H1 (cell line): ENCODE measurements around the gene SLC2A1. TPM values are rescaled to one million over a fixed set of nuclear protein-coding genes. Genes with fewer than 3 reads are reported as not detected.

ENCODE experiments used
- CTCF ChIA-PET: fragments of 300-600 bp; sonication (Branson Sonifier 250); formaldehyde crosslinking; loops from one replicate; lab custom pipeline; 2021; ENCODE audit not compliant: partially characterized antibody; lab: Charles Lee
- POLR2A ChIA-PET: fragments of 300-600 bp; sonication (Branson Sonifier 250); formaldehyde crosslinking; loops from one replicate; lab custom pipeline; 2021; ENCODE audit warnings: inconsistent platforms; ENCODE audit not compliant: partially characterized antibody; lab: Charles Lee
- DNase-seq, 2 experiments: peaks; one replicate each; pipeline versions ENCODE4 v3.0.0 to v3.0.0-alpha.2; 2010 to 2022; ENCODE audit warnings: low spot score in 2 of 2, low read depth in 1 of 2, mixed read lengths in 1 of 2
- FAIRE-seq: peaks from 2 replicates; lab custom pipeline; 2011; peaks lifted over from hg19 to GRCh38; lab: Jason Lieb, UNC
- H2AFZ ChIP-seq: 2 replicates; pipeline ENCODE4 v1.8.1; 2012; ENCODE audit warnings: low read length, inconsistent platforms
- H2AK5ac ChIP-seq: 2 replicates; pipeline ENCODE4 v1.6.1; 2013; ENCODE audit warnings: low read depth, low read length
- H2BK120ac ChIP-seq: replicated peaks from 2 replicates; pipeline ENCODE3; 2013; ENCODE audit warnings: low read depth, low read length, inconsistent platforms
- H2BK12ac ChIP-seq: 2 replicates; pipeline ENCODE4 v1.6.1; 2013; ENCODE audit warnings: low read depth, low read length
- H2BK15ac ChIP-seq: 2 replicates; pipeline ENCODE4 v1.6.1; 2013; ENCODE audit warnings: low read length
- H2BK20ac ChIP-seq: 2 replicates; pipeline ENCODE4 v1.6.1; 2013; ENCODE audit warnings: low read length
- H2BK5ac ChIP-seq: 2 replicates; pipeline ENCODE4 v1.6.1; 2013; ENCODE audit warnings: low read depth, low read length
- H3K14ac ChIP-seq: 2 replicates; pipeline ENCODE4 v1.6.1; 2013; ENCODE audit warnings: inconsistent platforms; ENCODE audit not compliant: insufficient read length
- H3K18ac ChIP-seq: 2 replicates; pipeline ENCODE4 v1.6.1; 2013; ENCODE audit warnings: low read length; ENCODE audit errors: extremely low read depth
- H3K23ac ChIP-seq: 2 replicates; pipeline ENCODE4 v1.6.1; 2013; ENCODE audit warnings: inconsistent platforms; ENCODE audit not compliant: insufficient read length
- H3K23me2 ChIP-seq: 2 replicates; pipeline ENCODE4 v1.6.1; 2013; ENCODE audit warnings: low read depth, low read length
- H3K27ac ChIP-seq: 2 replicates; pipeline ENCODE4 v1.6.1; 2011; ENCODE audit warnings: low read depth, low read length, inconsistent platforms
- H3K27me3 ChIP-seq, 4 experiments: replicated peaks in 1 of 4; 1 replicate in 1 of 4; 2 replicates in 3 of 4; pipeline versions ENCODE4 v1.6.1 to v1.8.1; 2011 to 2013; ENCODE audit warnings: low read length in 3 of 4, mild to moderate bottlenecking in 3 of 4, inconsistent platforms in 2 of 4, mixed read lengths in 2 of 4, moderate library complexity in 1 of 4; ENCODE audit not compliant: control insufficient read depth in 3 of 4, insufficient read depth in 3 of 4; ENCODE audit errors: extremely low read depth in 1 of 4
- H3K36me3 ChIP-seq, 4 experiments: 2 replicates each; pipeline versions ENCODE4 v1.6.1 to v1.8.1; 2011 to 2013; ENCODE audit warnings: mild to moderate bottlenecking in 4 of 4, low read length in 3 of 4, moderate library complexity in 2 of 4, control low read depth in 1 of 4, inconsistent platforms in 1 of 4; ENCODE audit not compliant: insufficient read depth in 4 of 4, control insufficient read depth in 2 of 4
- H3K4ac ChIP-seq: replicated peaks from 2 replicates; pipeline ENCODE3; 2013; ENCODE audit warnings: low read length, low read depth, mixed read lengths, inconsistent platforms; ENCODE audit not compliant: insufficient read length
- H3K4me1 ChIP-seq, 4 experiments: replicated peaks in 1 of 4; 1 replicate in 1 of 4; 2 replicates in 3 of 4; pipeline versions ENCODE4 v1.6.1 to v1.8.1; 2011 to 2013; ENCODE audit warnings: low read length in 3 of 4, inconsistent platforms in 2 of 4, mixed read lengths in 1 of 4; ENCODE audit not compliant: insufficient read depth in 4 of 4, control insufficient read depth in 3 of 4
- H3K4me2 ChIP-seq, 2 experiments: 2 replicates each; pipeline versions ENCODE4 v1.6.1 to v1.8.1; 2011 to 2013; ENCODE audit warnings: low read depth in 2 of 2, low read length in 2 of 2, control low read depth in 1 of 2, inconsistent platforms in 1 of 2, mild to moderate bottlenecking in 1 of 2; ENCODE audit not compliant: insufficient read depth in 1 of 2
- H3K4me3 ChIP-seq, 4 experiments: fragments of 200-600, 300-600 bp in 1 of 4; sonication (generic), shearing (Covaris generic), sonication (Bioruptor Twin) in 1 of 4; 2 replicates each; pipeline versions ENCODE4 v1.5.1 to v1.8.1; 2011 to 2016; ENCODE audit warnings: low read length in 4 of 4, low read depth in 3 of 4, control low read depth in 2 of 4, inconsistent platforms in 2 of 4, mild to moderate bottlenecking in 2 of 4, mixed read lengths in 1 of 4, moderate library complexity in 1 of 4; ENCODE audit not compliant: insufficient read depth in 2 of 4; ENCODE audit errors: extremely low read depth in 1 of 4
- H3K56ac ChIP-seq: replicated peaks from 2 replicates; pipeline ENCODE3; 2013; ENCODE audit warnings: low read depth, mild to moderate bottlenecking, mixed read lengths, low read length, inconsistent platforms; ENCODE audit not compliant: insufficient read length
- H3K79me1 ChIP-seq: 2 replicates; pipeline ENCODE4 v1.6.1; 2013; ENCODE audit warnings: low read depth, low read length, control low read depth
- H3K79me2 ChIP-seq, 2 experiments: 2 replicates each; pipeline versions ENCODE4 v1.6.1 to v1.8.1; 2012 to 2013; ENCODE audit warnings: low read length in 2 of 2, mild to moderate bottlenecking in 2 of 2, inconsistent platforms in 1 of 2; ENCODE audit not compliant: insufficient read depth in 2 of 2, control insufficient read depth in 1 of 2
- H3K9ac ChIP-seq, 4 experiments: replicated peaks in 1 of 4; 1 replicate in 1 of 4; 2 replicates in 3 of 4; pipeline versions ENCODE4 v1.6.1 to v1.8.1; 2011 to 2013; ENCODE audit warnings: low read depth in 3 of 4, low read length in 3 of 4, control low read depth in 2 of 4, mild to moderate bottlenecking in 2 of 4, moderate library complexity in 2 of 4, inconsistent platforms in 1 of 4; ENCODE audit errors: extremely low read depth in 1 of 4
- H3K9me3 ChIP-seq, 2 experiments: 2 replicates each; pipeline versions ENCODE4 v1.6.1 to v1.8.1; 2012 to 2013; ENCODE audit warnings: mild to moderate bottlenecking in 2 of 2, moderate library complexity in 2 of 2, control low read depth in 1 of 2, inconsistent platforms in 1 of 2, low read depth in 1 of 2, low read length in 1 of 2, mixed read lengths in 1 of 2; ENCODE audit not compliant: insufficient read depth in 2 of 2
- H4K20me1 ChIP-seq, 2 experiments: replicated peaks in 1 of 2; 2 replicates each; pipeline versions ENCODE3 to v1.8.1; 2011 to 2013; ENCODE audit warnings: inconsistent platforms in 2 of 2, low read length in 2 of 2, mild to moderate bottlenecking in 1 of 2; ENCODE audit not compliant: insufficient read depth in 2 of 2, control insufficient read depth in 1 of 2
- H4K5ac ChIP-seq: 2 replicates; pipeline ENCODE4 v1.6.1; 2013; ENCODE audit warnings: low read length, low read depth, mixed read lengths, inconsistent platforms; ENCODE audit not compliant: insufficient read length
- H4K8ac ChIP-seq: 2 replicates; pipeline ENCODE4 v1.8.0; 2013; ENCODE audit warnings: mild to moderate bottlenecking, moderate library complexity, low read length, inconsistent platforms; ENCODE audit not compliant: insufficient read depth; ENCODE audit errors: extremely low read depth
- H4K91ac ChIP-seq: replicated peaks from 2 replicates; pipeline ENCODE3; 2013; ENCODE audit warnings: low read length, mixed read lengths, inconsistent platforms; ENCODE audit not compliant: insufficient read length
- BRCA1 ChIP-seq: IDR thresholded peaks from 2 replicates; pipeline ENCODE4 v1.6.1; 2012; ENCODE audit warnings: low read depth, low read length, improper control_type of control experiment
- CHD1 ChIP-seq: IDR thresholded peaks from 2 replicates; pipeline ENCODE4 v1.6.1; 2012; ENCODE audit warnings: low read depth, low read length, improper control_type of control experiment
- SAP30 ChIP-seq: fragments of 300-600 bp; sonication (generic); IDR thresholded peaks from 2 replicates; pipeline ENCODE4 v1.7.1; 2012; ENCODE audit warnings: low read length, moderate library complexity, mild to moderate bottlenecking, inconsistent platforms; ENCODE audit not compliant: insufficient read depth, insufficient replicate concordance
- SIX5 ChIP-seq: IDR thresholded peaks from 2 replicates; pipeline ENCODE4 v1.6.1; 2011; ENCODE audit warnings: mild to moderate bottlenecking, low read depth, low read length
- SUZ12 ChIP-seq: fragments of 200-600 bp; sonication (generic); IDR thresholded peaks from 2 replicates; pipeline ENCODE4 v1.6.1; 2012; ENCODE audit warnings: mild to moderate bottlenecking, inconsistent platforms, low read length, moderate library complexity, mixed read lengths
- WGBS, 2 experiments: shearing (Covaris generic) in 1 of 2; methylation state at CpG; one replicate each; pipeline versions ENCODE4 v1.1.6 to v1.1.7; 2013 to 2015; ENCODE audit warnings: low lambda C conversion rate in 2 of 2, mixed read lengths in 2 of 2, inconsistent platforms in 1 of 2, low coverage in 1 of 2, missing lambda C conversion rate in 1 of 2; ENCODE audit not compliant: insufficient replicate concordance in 2 of 2, insufficient coverage in 1 of 2, insufficient read length in 1 of 2; ENCODE audit errors: extremely low coverage in 1 of 2, missing lambda C conversion rate in 1 of 2; 5-methylcytosine and 5-hydroxymethylcytosine counted together
- polyA plus RNA-seq, 7 experiments: library from polyadenylated mRNA; depleted of rRNA in 3 of 7; stranded (reverse) in 5 of 7; unstranded in 2 of 7; fragments of >200 nt in 5 of 7; fragments of 200-250 nt in 2 of 7; gene quantifications; 1 replicate in 5 of 7; 2 replicates in 1 of 7; 4 replicates in 1 of 7; pipeline versions ENCODE4 v1.2.1 to v1.2.3, GENCODE V29; 2011 to 2013; ENCODE audit warnings: missing spikeins in 2 of 7, mixed read lengths in 2 of 7
- total RNA-seq: library from RNA; stranded (reverse); fragmentation: NEBNext Ultra II Directional; extraction: Animal tissue kit (Norgen Biotek cat#: 25700); gene quantifications from 2 replicates; pipeline ENCODE4 v1.2.1, GENCODE V29; 2021

The SLC2A1 gene
- total and polyA plus RNA-seq, 2 of the 8 experiments (the other 6 are each of a cell fraction or from before 2014, with no cell fraction given), result 230 to 308 TPM

- Histone ChIP-seq H4K20me1 (no peaks in the 10 kb centered on the region), H2AK5ac (no peak overlapping the region), H4K8ac (no peak overlapping the region), H3K79me1 (no peaks in the 10 kb centered on the region; the same call in 1 of the 2 replicates), H2BK5ac (no peak overlapping the region), H3K4me2 (peak overlapping the region in 1 of 2 experiments; percentile 60; a peak in 2 of 4 replicates), H3K27me3 (no peaks in the 10 kb centered on the region), H2BK20ac (no peak overlapping the region), H2BK120ac (no peak overlapping the region), H3K23me2 (0 out of 2 replicates have a peak, but pooled peaks cover 2% of the 10 kb centered on the region), H2BK15ac (no peak overlapping the region), H3K14ac (no peak overlapping the region), H4K91ac (no peak overlapping the region), H3K56ac (no peak overlapping the region), H3K79me2 (peaks cover 5 to 22% of the 10 kb centered on the region in 2 experiments; a peak in 3 of 4 replicates), H3K23ac (no peak overlapping the region), H3K4me1 (peaks cover 20 to 43% (median 27%) of the 10 kb centered on the region in 4 experiments), H3K9ac (no peak overlapping the region), H4K5ac (peak overlapping the region; percentile 26), H3K4me3 (no peak overlapping the region), H2AFZ (no peak overlapping the region), H3K27ac (no peak overlapping the region), H3K4ac (no peak overlapping the region), H3K36me3 (no peaks in the 10 kb centered on the region; a peak in 1 of 8 replicates), H3K18ac (no peak overlapping the region), H2BK12ac (no peak overlapping the region), H3K9me3 (no peaks in the 10 kb centered on the region)
- FAIRE-seq (no peak), DNase-seq (no peak)
- ChIA-PET POLR2A (interaction anchor here (0.8 to 14.7 kb wide), 12 partner anchors 8 to 75 kb away, joined by 3 to 140 read pairs (median 5); no protein-coding TSS in a partner anchor), CTCF (interaction anchor here (5.2 kb wide), 1 partner anchor 109 kb away, joined by 24 read pairs; no protein-coding TSS in a partner anchor)
- WGBS, 2 experiments, result 92% methylated on average over 19 of the region's 19 CpGs; no CpG with 5 or more reads in 1 of the 2 experiments
- TF ChIP-seq SUZ12 (no peak), SIX5 (no peak), CHD1 (no peak), SAP30 (no peak), BRCA1 (no peak)
Measured at GRCh38 chr1:42964044-42964812, 5.6 kb upstream of the SLC2A1 start.
